GM18520 (cell line): Measurements from ENCODE around the gene GAB1.

Source experiments
- ATAC-seq: cut with Tn5 transposase; IDR thresholded peaks from one replicate; pipeline ENCODE4 v1.9.1; 2021; ENCODE audit not compliant: unreplicated experiment

The GAB1 gene

GRCh38 chr4:143336781-143337599, at the start of gene GAB1:
Gene GAB1 (plus strand): TSS chr4:143336876. CDS start chr4:143337189, 313 bp downstream.
- peak; percentile 60 for ATAC-seq

DNA sequence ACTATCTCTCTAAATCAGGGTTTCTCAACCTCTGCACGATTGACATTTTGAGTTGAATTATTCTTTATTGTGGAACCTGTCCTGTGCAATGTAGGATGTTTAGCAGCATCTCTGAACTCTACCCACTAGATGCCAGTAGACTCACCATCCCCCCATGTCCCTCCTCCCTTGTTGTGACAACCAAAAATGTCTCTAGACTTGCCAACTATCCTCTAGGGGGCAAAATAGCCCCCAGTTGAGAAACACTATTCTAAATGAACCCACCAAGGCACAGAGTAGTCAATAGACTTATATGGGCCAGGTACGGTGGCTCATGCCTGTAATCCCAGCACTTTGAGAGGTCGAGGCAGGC, 49.1 kb upstream of the GAB1 start:
- ATAC-seq: no peak

DNA sequence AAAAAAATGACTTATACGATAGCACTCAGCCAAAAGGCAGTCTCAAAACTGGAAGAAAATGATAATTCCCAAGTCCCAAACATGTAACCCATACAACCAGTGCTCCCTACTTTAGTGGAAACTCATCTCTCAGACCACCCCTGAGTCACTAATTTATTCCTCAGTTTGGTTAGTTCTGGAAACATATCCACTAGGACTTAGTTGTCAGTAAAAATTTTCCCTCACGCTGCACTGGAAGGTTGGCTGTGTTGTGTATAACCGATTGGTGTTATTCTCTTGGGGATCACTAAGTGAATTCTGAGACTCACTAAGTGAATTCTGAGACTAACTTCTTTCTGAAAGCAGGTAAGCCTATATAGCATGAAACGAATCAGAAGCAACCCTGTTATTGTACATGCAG, 48.5 kb upstream of the GAB1 start:
- ATAC-seq: no peak

DNA sequence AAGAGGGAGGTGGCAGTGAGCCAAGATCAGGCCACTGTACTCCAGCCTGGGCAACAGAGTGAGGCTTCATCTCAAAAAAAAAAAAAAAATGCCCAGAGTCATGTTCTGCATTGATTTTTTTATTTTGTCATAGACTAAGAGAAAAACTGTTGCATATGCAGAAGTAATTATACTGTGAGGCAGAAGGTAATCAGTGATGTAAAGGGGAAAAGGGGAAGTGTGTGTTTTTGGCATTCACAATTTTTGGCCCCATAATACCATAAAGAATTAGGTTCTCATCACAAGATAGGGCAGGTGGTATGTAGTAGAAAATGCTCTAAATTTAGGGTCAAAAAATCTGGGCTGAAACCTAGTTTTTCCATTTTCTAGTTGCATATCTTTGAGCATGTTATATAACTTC, 47.3 kb upstream of the GAB1 start:
- ATAC-seq: no peak

GRCh38 chr4:143291314-143291713, 45.4 kb upstream of the GAB1 start:
- no peak for ATAC-seq

DNA sequence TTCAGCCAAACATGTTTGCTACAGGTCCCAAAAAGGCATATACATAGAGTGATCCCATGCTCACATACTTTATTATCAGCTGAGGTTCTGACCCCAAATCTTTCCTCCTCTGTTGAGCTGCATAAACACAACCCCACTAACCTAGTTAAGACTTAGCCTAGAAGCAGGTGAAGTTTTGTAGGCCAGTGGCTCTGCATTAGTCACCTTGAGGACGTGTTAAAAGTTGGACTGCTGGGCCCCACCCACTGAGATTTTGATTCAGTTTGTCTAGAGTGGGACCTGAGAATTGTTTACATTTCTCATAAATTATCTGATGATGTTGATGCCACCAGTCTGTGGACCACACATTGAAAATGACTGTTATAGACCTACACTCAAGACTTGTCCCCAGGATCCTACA, 43.8 kb upstream of the GAB1 start:
- no peak for ATAC-seq

- ATAC-seq: no peak
Observed at GRCh38 chr4:143294310-143294709, 42.4 kb upstream of the GAB1 start.

DNA sequence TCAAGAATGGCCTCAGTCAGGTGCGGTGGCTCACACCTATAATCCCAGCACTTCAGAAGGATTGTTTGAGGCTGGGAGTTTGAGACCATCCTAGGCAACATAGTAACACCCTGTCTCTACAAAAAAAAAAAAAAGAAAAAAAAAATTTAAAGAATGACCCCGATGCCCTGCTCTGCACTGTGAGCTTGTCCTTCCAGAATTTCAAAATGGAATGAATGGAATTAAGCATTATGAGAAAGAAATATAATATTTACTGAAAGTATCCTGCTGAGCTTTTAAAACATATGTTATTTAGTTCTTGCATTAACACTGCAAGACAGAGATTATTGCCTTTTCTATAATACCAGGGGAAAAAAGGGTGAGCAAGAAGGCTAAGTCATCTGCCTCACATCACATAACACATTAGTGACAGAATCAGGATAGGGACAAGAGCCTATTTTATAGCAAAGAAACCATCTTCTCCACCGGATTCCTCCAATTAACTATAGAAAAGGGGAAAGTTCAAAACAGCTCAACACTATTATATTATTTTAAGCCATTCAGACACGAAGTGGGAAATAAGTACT, 41.9 kb upstream of the GAB1 start:
- no peak for ATAC-seq

DNA sequence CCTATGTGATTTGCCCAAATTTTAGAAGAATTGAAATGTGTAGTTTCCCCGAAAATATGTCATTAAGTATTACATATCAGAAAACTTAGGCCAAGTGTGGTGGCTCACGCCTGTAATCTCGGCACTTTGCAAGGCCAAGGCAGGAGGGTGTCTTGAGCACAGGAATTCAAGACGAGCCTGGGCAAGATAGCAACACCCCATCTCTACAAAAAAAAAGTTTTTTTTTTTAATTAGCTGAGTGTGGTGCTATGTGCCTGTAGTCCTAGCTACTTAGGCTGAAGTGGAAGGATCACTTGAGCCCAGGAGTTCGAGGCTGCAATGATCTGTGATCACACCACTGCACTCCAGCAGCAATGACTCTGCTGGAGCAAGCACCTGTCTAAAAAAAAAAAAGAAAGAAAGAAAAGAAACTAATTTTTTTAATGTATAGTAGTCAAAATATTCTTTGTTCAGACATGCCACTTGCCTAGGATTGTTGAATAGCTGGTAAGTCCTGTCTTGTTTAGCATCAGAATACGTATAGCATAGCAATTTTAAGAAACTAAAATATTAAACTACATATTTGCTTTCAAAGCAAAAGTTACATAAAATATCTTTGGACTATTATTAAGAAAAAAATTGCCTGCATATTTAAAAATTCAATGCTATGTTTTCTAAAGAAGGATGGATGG, 40.1 kb upstream of the GAB1 start:
- ATAC-seq: no peak

DNA sequence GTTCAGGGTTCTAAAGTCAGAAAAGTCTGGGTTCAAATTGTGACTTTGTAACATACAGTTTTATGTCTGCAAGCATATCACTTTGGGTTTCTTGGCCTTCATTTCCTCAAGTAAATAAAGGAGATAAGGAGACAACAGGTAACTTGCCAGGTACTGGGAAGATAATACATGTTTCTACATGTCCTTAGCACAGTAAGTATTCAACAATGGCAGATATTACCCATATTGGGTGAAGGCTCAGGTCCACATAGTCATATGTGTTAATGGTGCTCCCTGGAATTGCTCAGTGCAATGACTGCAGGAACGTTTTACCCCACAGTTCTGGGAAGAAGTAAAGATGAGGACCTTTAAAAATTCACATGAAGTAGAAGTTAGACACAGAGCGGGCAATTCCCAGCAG, 35.8 kb upstream of the GAB1 start:
- ATAC-seq: no peak

DNA sequence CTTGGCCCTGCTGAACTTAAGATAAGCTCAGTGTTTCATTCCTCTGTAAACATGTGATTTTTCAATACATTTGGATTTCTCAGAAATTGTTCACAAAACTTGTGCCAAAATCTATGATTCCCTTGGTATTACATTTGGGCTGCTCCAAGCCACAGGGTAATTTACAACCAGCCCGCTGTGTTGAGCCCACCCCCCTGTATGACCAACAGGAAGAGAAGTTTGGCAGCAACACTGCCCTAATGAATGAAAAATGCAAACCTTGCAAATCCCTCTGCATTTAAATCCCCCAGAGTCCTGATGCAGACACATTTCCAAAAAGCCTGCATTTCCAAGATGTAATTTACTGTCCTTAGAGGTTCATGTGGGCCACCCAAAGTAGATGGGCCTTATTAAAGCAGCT, 34.1 kb upstream of the GAB1 start:
- ATAC-seq: no peak

GRCh38 chr4:143306788-143307187, 29.9 kb upstream of the GAB1 start:
- no peak for ATAC-seq

DNA sequence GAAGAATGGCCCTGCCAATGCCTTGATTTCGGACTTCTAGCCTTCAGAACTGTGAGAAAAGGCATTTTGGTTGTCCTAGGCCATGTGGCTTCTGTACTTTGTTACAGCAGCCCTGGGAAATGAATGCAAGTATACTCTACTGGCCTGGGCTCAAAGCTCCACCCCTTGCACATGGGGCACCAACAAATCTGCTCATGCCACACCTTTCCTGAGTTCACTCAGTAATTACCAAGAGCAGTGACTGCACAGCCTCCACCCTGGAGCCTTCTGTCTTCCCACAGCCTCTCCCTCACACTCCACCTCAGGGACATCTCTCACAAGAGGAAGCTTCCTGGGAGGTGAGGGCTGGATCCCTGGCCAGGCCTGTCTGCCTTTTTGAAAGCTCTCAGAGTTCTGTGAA, 29.1 kb upstream of the GAB1 start:
- no peak for ATAC-seq

DNA sequence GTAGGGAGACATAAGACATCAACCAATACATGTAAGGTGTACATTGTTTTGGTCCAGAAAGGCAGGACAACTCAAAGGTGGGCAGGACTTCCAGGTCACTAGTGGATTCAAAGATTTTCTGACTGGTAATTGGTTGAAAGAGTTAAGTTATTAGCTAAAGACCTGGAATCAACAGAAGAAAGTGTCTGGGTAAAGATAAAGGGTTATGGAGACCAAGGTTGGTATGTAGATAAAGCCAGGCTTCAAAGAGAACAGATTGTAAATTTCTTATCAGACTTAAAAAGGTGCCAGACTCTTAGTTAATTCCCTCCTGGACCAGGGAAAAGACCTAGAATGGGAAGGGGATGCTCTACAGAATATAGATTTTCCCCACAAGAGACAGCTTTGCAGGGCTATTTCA, 28.3 kb upstream of the GAB1 start:
- ATAC-seq: no peak

GRCh38 chr4:143311924-143312323, 24.8 kb upstream of the GAB1 start:
- no peak for ATAC-seq

- no peak for ATAC-seq
Observed at GRCh38 chr4:143313521-143313920, 23.2 kb upstream of the GAB1 start.

- no peak for ATAC-seq
Observed at GRCh38 chr4:143313996-143314395, 22.7 kb upstream of the GAB1 start.

- no peak for ATAC-seq
Observed at GRCh38 chr4:143320113-143320512, 16.6 kb upstream of the GAB1 start.

DNA sequence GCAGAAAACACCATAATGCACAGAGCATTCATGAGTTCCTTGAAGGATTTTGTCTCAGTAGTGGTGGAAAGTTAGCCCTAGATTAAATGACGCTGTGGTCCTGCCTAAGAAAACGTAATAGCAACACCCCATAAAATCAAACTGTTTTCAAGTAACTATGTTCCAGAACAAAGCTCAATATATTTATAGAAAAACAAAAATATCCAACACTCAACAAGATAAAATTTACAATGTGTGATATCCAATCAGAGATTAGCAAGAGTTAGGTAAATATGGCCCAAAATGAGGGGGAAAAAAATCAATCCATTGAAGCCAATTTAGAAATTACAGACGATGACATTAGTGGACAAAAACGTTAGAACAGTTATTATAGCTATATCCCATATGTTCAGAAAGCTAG, 9.9 kb upstream of the GAB1 start:
- ATAC-seq: no peak

GRCh38 chr4:143329985-143330384, 6.7 kb upstream of the GAB1 start:
- no peak for ATAC-seq

DNA sequence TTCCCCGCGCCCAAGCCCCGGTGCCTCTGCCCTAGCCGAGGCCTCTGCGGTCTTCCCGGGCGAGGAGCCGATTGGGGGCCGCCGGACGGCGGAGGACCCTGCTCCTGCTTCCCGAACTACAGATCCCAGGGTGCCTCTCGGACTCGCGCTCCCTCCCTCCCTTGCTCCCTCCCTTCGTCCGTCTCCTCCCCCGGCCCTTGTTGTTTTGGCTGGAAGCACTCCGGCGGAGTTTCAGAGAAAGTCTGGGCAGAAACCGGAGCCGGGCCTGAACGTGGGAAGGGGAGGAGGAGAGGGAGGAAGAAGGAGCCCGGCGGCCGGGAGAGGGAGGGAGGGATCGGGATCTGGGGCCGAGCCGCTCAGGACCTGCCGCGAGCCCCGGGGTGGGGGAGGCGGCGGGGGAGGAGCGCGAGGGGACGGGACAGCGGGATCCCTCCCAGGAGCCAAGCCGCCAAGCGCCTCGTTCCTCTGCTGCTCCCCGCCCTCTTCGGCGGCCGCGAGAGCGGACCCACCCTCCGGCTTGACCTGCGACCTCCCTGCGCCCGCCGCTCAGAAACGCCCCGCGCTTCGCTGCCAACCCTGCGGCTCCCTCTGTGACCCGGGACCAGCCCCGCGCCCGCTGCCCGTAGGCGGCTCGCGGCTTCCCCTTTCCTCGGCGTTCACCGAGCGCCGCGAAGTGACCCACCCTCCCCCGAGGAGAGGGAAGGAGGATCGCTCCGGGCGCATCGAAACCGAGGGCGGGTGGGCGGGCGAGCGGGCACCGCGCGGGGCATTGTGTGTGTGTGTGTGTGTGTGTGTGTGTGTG, 496 bp upstream of the GAB1 start:
- peak; percentile 38 for ATAC-seq
